Lower lobe of right lung (tissue), 2 donors: ENCODE results near the gene HOXD9. TPM values are rescaled to one million over a fixed set of nuclear protein-coding genes. Genes with fewer than 3 reads are reported as not detected.

Source experiments
- ATAC-seq, 2 donors: fragments of 200-7000 bp; cut with Tn5 transposase; one replicate each; pipeline ENCODE4 v1.9.1; 2020 to 2022; ENCODE audit warnings: mild to moderate bottlenecking in 2 of 2, moderate library complexity in 2 of 2
- DNase-seq: peaks from one replicate; pipeline ENCODE4 v3.0.0-alpha.2; 2020
- H3K27ac ChIP-seq: fragments of 200-600 bp; one replicate; pipeline ENCODE4 v1.8.0; 2022
- H3K27me3 ChIP-seq: fragments of 200-600 bp; one replicate; pipeline ENCODE4 v1.8.0; 2022; ENCODE audit warnings: low read depth
- H3K36me3 ChIP-seq: fragments of 200-600 bp; one replicate; pipeline ENCODE4 v1.8.0; 2022; ENCODE audit warnings: mild to moderate bottlenecking
- H3K4me1 ChIP-seq: fragments of 200-600 bp; one replicate; pipeline ENCODE4 v1.8.0; 2022
- H3K4me3 ChIP-seq: fragments of 200-600 bp; one replicate; pipeline ENCODE4 v1.8.0; 2022; ENCODE audit warnings: mild to moderate bottlenecking
- H3K9me3 ChIP-seq: fragments of 200-600 bp; one replicate; pipeline ENCODE4 v1.8.0; 2022
- intact Hi-C: fragments of 100-400 bp; cut with DNase I; formaldehyde crosslinking; loops from one replicate; pipeline ENCODE4 v1.11.0; 2022
- total RNA-seq: library from RNA; stranded (reverse); fragmentation: NEBNext Ultra II Directional; extraction: Animal tissue kit (Norgen Biotek cat#: 25700); gene quantifications from one replicate; pipeline ENCODE4 v1.2.1, GENCODE V29; 2021
- TF ChIP-seq, protein P1 (sequence below): fragments of 200-600 bp; IDR thresholded peaks from one replicate; pipeline ENCODE4 v1.8.0; 2022; ENCODE audit warnings: antibody characterized with exemption, mild to moderate bottlenecking
- donor health status: DM: no; HTN: yes; CAD: no; lungs with severe emphysema.

Gene HOXD9
- total RNA-seq, 1 donor from 2014 or later: 0.86 TPM

DNA sequence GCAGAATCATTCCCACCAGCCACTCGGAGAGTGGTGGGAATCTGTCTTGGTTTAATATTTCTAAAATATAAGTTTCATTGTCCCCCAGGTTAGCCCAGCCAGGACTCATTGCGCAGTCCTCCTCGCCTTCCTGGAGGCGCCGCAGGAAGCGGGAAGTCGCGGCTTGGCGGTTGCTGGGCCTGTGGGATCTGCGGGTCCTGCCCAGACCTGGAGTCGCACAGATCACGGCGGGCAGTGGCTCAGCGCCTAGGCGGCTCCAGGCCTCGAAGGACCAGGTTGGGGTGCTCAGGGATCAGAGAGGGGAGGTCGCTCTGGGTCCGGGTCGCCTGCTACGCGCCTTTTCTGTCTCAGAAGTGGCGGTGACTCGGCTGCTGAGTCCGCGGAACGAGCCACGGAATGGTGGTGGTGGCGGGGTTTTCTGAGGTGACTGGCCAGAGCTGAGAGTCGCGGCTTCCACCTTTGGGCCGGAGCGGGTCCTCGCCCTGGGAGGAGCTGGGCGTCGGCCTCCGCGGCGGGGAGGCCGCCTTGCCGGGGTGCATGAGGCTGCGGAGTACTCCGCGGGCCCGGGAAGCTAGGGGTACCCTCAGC, 37.2 kb downstream of the HOXD9 start:
- Histone ChIP-seq H3K4me1 (peaks cover 26% of the 10 kb centered on the region), H3K9me3 (no peaks in the 10 kb centered on the region), H3K27me3 (peaks cover 100% of the 10 kb centered on the region), H3K36me3 (no peaks in the 10 kb centered on the region), H3K27ac (no peak overlapping the region), H3K4me3 (no peak overlapping the region)
- intact Hi-C loops: no loop called here
- no peak for DNase-seq
- ATAC-seq: peak in 1 of 2 donors; percentile 20
- TF ChIP-seq, protein P1, sequence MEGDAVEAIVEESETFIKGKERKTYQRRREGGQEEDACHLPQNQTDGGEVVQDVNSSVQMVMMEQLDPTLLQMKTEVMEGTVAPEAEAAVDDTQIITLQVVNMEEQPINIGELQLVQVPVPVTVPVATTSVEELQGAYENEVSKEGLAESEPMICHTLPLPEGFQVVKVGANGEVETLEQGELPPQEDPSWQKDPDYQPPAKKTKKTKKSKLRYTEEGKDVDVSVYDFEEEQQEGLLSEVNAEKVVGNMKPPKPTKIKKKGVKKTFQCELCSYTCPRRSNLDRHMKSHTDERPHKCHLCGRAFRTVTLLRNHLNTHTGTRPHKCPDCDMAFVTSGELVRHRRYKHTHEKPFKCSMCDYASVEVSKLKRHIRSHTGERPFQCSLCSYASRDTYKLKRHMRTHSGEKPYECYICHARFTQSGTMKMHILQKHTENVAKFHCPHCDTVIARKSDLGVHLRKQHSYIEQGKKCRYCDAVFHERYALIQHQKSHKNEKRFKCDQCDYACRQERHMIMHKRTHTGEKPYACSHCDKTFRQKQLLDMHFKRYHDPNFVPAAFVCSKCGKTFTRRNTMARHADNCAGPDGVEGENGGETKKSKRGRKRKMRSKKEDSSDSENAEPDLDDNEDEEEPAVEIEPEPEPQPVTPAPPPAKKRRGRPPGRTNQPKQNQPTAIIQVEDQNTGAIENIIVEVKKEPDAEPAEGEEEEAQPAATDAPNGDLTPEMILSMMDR: no peak

DNA sequence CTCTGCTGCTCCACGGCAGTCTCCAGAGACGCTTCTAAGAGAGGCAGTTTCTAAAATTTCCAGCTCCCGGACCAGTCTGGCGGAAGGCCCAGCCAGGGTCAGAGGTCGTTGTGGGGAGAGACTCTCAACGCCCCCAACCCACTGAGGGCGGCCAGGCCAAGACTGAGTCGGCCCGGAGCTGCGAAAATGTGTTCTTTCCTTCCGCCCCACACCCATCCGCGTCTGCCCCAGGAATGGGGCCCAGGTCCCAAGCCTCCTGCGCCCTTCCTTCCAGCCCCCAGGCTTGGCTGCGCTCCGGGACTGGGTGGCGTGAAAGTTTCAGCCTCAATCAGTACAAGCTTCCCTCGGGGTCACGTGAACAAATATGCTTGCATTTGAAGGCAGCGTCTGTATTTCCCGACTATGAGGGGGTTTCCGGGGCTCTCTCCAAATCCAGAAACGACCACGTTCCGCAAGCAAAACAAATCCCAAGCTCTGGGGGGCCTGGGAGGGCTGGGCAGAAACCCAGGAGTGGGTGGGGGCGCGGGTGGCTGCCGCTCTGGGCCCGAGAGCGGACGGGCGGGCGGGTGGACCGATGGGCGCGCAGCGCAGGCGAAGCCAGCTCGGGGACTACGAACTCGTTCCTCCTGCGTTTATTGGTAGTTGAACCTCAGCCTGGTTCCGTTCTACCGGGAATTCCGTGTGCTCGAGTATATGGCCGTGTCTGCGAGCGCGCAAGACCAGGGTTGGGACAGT, 37.9 kb downstream of the HOXD9 start:
- TF ChIP-seq, protein P1: no peak
- DNase-seq (no peak), ATAC-seq (no peak)
- H3K36me3 ChIP-seq: no peaks in the 10 kb centered on the region
- H3K9me3 ChIP-seq: no peaks in the 10 kb centered on the region
- H3K4me3 ChIP-seq: no peak overlapping the region
- H3K27ac ChIP-seq: no peak overlapping the region
- intact Hi-C loops: no loop called here
- peaks cover 100% of the 10 kb centered on the region for H3K27me3 ChIP-seq
- H3K4me1 ChIP-seq: peaks cover 26% of the 10 kb centered on the region

DNA sequence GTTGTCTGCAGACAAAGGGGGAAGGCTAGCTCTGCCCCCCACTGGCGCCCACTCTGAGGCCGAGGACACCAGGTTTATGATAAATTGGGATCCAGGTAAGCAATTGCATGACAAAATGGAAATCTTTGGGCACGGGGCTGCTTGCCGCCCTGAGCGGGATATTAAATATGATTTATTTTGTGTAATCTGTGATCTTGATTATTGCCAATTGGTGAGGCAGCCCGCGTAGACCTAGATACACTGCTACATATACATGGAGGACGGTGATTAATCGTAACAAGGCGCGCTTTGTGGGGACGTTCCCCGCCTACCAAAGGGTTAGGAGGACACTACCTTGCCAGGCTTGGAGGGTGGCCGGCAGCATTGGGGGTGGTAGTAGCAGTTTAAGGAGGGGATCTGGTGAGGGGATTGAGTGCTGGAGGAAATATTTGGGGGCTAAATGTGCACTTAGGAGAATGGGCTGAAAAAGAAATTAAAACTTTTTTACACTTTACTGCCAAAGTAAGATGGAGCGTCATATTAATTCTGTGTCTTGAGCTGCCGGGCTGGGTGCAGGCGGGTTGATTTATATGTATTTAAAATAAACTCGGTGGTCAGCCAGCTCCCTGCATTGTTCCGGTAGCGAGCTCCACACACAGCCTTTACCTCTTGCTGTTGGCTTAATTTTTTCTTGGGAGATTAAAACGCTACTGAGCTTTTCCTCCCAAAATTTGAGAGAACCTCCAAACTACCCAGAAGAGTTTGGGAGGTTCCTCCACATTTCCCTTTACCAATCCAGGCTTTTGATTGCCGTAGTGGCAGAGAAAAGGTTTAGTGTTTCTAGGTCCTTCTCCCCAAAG, 38.7 kb downstream of the HOXD9 start:
- Histone ChIP-seq H3K27me3 (peaks cover 100% of the 10 kb centered on the region), H3K9me3 (no peaks in the 10 kb centered on the region), H3K4me1 (peaks cover 26% of the 10 kb centered on the region), H3K36me3 (no peaks in the 10 kb centered on the region), H3K4me3 (no peak overlapping the region), H3K27ac (no peak overlapping the region)
- TF ChIP-seq, protein P1: no peak
- ATAC-seq (no peak), DNase-seq (no peak)
- intact Hi-C loops: no loop called here

DNA sequence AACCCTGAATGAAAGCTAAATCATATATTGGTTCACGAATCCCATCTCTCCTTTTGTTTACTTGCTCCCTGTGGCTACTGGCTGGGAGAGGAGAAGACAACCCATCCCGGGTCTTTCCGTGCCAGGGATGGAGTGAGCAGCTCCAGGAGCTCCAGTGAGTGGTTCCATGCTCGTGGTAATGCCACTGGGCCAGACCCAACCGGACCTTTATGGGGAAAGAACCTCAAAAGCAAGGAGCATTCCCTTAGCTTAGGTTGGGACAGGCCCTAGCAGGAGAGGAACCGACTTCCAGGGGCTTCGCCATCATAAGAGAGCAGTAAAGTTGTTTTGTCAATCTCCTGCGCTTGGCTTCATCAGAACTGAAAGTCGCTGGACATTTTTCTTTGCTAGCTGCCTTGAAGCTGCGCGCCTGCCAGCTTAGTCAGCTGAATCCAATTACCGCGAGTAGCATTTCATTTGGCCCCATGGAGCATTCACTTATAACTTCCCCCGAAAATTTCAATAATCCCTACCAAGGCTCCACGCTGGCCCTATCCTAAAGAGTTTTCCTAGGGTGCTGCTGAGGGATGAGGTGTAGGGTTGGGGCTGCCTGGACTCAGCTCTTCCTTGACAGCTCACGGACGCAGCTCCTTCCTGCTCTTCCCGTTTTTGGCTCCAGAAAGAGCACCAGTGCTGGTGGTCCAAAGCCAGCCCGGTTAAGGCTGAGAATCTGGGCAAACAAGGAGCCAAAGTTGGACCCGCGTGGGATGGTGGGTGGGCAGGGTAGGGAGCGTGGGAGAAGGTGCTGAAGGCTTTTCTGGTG, 39.5 kb downstream of the HOXD9 start:
- Histone ChIP-seq H3K9me3 (no peaks in the 10 kb centered on the region), H3K27me3 (peaks cover 100% of the 10 kb centered on the region), H3K36me3 (no peaks in the 10 kb centered on the region), H3K27ac (no peak overlapping the region), H3K4me1 (peaks cover 26% of the 10 kb centered on the region), H3K4me3 (no peak overlapping the region)
- intact Hi-C loops: no loop called here
- DNase-seq: no peak
- no peak for ATAC-seq
- TF ChIP-seq, protein P1: no peak
